Mammary epithelial cell (primary cell): ENCODE measurements around the gene SENP8.

Experiments used
- CTCF ChIP-seq, 2 donors: IDR thresholded peaks in 1 of 2; conservative IDR thresholded peaks in 1 of 2; 2 replicates each; pipeline ENCODE4 v1.5.1; 2011 to 2012; ENCODE audit warnings: inconsistent platforms in 2 of 2, low read length in 2 of 2, mild to moderate bottlenecking in 2 of 2, control low read depth in 1 of 2, low read depth in 1 of 2; ENCODE audit not compliant: insufficient read depth in 1 of 2; ENCODE audit errors: extremely low read depth in 1 of 2
- EZH2 ChIP-seq: IDR thresholded peaks from 2 replicates; pipeline ENCODE4 v1.6.1; 2012; ENCODE audit warnings: low read length, inconsistent platforms, borderline replicate concordance

GRCh38 chr15:72167445-72167844, 49.2 kb downstream of the SENP8 start:
- TF ChIP-seq CTCF (conservative IDR thresholded peaks at IDR 0.05 in 1 of 2, IDR thresholded peaks at IDR 0.05 in 1 of 2; ENCODE audit: extremely low read depth in 1 of 2, insufficient read depth in 1 of 2, low read depth in 1 of 2, low read length in 2 of 2) (no peak), EZH2 (no peak)
